GM06990 (cell line): Measurements from ENCODE around the gene ADAMTS2.

ENCODE experiments used
- DNase-seq: peaks from one replicate; pipeline ENCODE4 v3.0.0-alpha.2; 2011; ENCODE audit not compliant: insufficient read length; ENCODE audit errors: extremely low read depth
- H3K27me3 ChIP-seq: replicated peaks from 2 replicates; pipeline ENCODE4 v1.6.0; 2011; ENCODE audit warnings: low read length; ENCODE audit not compliant: control insufficient read depth, insufficient read depth
- H3K36me3 ChIP-seq: 2 replicates; pipeline ENCODE4 v1.5.1; 2011; ENCODE audit warnings: low read length; ENCODE audit not compliant: control insufficient read depth, insufficient read depth
- H3K4me3 ChIP-seq: replicated peaks from 2 replicates; pipeline ENCODE4 v1.5.1; 2011; ENCODE audit warnings: low read depth, mild to moderate bottlenecking, control low read depth, low read length
- CTCF ChIP-seq: IDR thresholded peaks from 2 replicates; pipeline ENCODE4 v1.5.1; 2011; ENCODE audit warnings: low read length, control low read depth, mild to moderate bottlenecking, inconsistent platforms; ENCODE audit not compliant: insufficient read depth, poor library complexity, severe bottlenecking

ADAMTS2 gene

DNA sequence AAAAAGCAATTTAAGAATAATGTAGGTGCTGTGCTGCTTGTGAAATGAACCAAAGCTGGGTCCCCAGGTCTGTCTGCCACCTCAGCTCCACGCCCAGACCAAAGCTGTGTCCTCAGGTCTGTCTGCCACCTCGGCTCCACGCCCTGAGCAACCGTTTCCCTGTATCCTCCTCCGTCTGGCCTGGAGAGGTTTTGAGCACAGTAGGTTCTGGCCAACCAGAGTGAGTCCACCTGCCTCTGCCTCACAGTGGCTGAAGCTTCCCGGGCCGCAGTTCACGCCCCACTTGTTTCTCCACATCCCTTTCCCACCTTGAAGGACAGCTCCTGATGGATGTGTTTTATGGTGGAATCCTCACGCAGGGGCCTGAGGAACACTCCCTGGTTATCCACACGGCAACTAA lies 120.5 kb downstream of the ADAMTS2 start:
- TF ChIP-seq CTCF, result no peak

GRCh38 chr5:179223961-179224360 lies 121.3 kb downstream of the ADAMTS2 start:
- no peak for DNase-seq
- no peaks in the 10 kb centered on the region for H3K36me3 ChIP-seq
- TF ChIP-seq CTCF, result no peak

More for the DNA sequence above, 120.5 kb downstream of the ADAMTS2 start:
- DNase-seq, result no peak
- H3K27me3 ChIP-seq, result no peaks in the 10 kb centered on the region
- H3K36me3 ChIP-seq, result no peaks in the 10 kb centered on the region
- no peak overlapping the region for H3K4me3 ChIP-seq

DNA sequence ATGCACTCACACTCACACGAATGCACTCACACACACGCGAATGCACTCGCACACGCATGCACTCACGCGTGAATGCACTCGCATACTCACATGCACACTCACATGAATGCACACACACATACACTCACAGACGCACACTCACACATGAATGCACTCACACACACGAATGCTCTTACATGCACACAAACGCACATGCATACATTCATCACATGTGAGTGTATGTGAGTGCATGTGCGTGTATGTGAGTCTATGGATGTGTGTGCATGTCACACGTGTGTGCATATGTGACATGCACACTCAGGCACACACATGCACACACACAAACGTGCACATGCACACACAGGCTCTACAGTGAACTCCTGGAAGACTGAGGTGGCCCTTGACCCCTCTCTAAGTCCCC lies 121.7 kb downstream of the ADAMTS2 start:
- no peak for TF ChIP-seq CTCF

More at GRCh38 chr5:179223961-179224360, 121.3 kb downstream of the ADAMTS2 start:
- H3K4me3 ChIP-seq, result no peak overlapping the region
- H3K27me3 ChIP-seq, result no peaks in the 10 kb centered on the region

GRCh38 chr5:179222246-179223017 lies 122.8 kb downstream of the ADAMTS2 start:
- H3K4me3 ChIP-seq, result no peak overlapping the region
- no peaks in the 10 kb centered on the region for H3K27me3 ChIP-seq
- no peak for TF ChIP-seq CTCF
- no peaks in the 10 kb centered on the region for H3K36me3 ChIP-seq
- no peak for DNase-seq

More for the DNA sequence above, 121.7 kb downstream of the ADAMTS2 start:
- Histone ChIP-seq H3K4me3 (no peak overlapping the region), H3K36me3 (no peaks in the 10 kb centered on the region), H3K27me3 (no peaks in the 10 kb centered on the region)
- DNase-seq, result no peak

GRCh38 chr5:179221877-179222220 lies 123.4 kb downstream of the ADAMTS2 start:
- no peaks in the 10 kb centered on the region for H3K36me3 ChIP-seq
- H3K4me3 ChIP-seq, result no peak overlapping the region
- no peak for TF ChIP-seq CTCF
- no peak for DNase-seq
- H3K27me3 ChIP-seq, result no peaks in the 10 kb centered on the region

- no peak overlapping the region for H3K4me3 ChIP-seq
- no peak for DNase-seq
- TF ChIP-seq CTCF, result no peak
- no peaks in the 10 kb centered on the region for H3K36me3 ChIP-seq
- no peaks in the 10 kb centered on the region for H3K27me3 ChIP-seq
Observed at GRCh38 chr5:179221196-179221876, 123.9 kb downstream of the ADAMTS2 start.
